Choroid plexus epithelial cell (primary cell): ENCODE results near the gene C4orf54.

Experiments
- DNase-seq: peaks from one replicate; pipeline ENCODE4 v3.0.0-alpha.2; 2010; ENCODE audit warnings: low read depth
- H3K4me3 ChIP-seq: 2 replicates; pipeline ENCODE4 v1.5.1; 2011; ENCODE audit warnings: low read depth, mild to moderate bottlenecking, control low read depth, low read length, moderate library complexity
- CTCF ChIP-seq: conservative IDR thresholded peaks from 2 replicates; pipeline ENCODE4 v1.5.1; 2011; ENCODE audit warnings: low read depth, mild to moderate bottlenecking, control low read depth, inconsistent platforms, low read length, moderate library complexity

C4orf54 gene

GRCh38 chr4:99657798-99658197 lies at the start of gene C4orf54:
Gene C4orf54 (minus strand): TSS chr4:99657828. CDS start chr4:99654648, 3,180 bp downstream.
- no peak within 1 kb of the TSS for H3K4me3 ChIP-seq
- TF ChIP-seq CTCF = no peak
- DNase-seq = no peak

DNA sequence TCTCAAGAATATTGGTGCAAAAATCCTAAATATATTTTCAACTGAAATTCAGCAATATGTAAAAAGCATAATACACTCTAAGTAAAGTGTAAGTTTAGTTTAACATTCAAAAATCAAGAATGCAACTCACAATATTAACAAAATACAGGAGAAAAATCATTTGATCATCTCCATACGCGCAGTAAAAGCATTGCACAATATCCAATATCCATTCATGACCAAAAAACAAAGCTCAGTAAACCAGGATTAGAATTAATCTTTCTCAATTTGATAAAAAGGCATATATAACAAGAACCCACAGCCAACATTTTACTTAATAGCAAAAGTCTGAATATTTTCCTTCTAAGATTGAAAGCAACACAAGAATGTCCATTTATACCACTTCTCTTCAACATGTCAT lies 48.3 kb upstream of the C4orf54 start:
- TF ChIP-seq CTCF = no peak
- DNase-seq = no peak
- H3K4me3 ChIP-seq = no peak overlapping the region

DNA sequence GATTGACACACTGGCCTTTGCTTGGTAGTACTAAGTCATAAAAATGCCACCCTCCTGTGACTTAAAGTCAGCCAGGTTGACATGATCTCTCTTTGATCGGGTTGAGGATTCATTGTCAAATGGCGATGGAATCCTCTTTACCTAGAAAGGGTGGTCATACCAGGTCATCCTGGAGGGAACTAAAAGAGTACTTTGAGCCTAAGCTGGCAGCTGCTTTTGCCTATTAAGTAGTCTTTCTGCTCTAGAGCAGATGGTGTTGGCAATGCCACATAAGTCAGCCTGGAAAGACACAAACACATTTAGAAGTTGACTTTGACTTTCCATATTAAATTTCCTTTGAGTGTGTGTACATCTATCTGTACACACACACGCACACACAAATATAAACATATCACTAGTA lies 39.2 kb upstream of the C4orf54 start:
- no peak for DNase-seq
- H3K4me3 ChIP-seq = no peak overlapping the region
- no peak for TF ChIP-seq CTCF

DNA sequence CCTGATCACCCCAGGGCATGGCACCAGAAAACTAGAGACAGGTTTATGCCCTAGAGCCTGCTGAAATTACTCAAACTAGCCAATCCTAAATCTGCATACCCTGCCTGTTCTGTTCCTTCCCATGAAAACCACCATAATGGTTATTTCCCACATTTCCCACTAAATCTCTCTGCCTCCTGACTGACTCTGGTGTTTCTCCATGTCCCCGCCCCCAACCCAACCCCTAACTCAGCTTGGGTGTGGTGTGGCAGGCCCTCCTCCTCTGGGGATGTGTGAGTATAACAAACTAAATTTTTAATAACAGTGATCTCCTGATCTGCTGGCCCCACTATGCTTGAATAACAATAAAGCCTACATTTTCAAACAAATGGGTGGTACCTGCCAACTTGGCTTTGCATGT lies 35.5 kb upstream of the C4orf54 start:
- TF ChIP-seq CTCF = no peak
- no peak overlapping the region for H3K4me3 ChIP-seq
- no peak for DNase-seq

- DNase-seq = no peak
- no peak for TF ChIP-seq CTCF
- no peak overlapping the region for H3K4me3 ChIP-seq
Observed at GRCh38 chr4:99690990-99691389, 33.4 kb upstream of the C4orf54 start.

- no peak overlapping the region for H3K4me3 ChIP-seq
- TF ChIP-seq CTCF = no peak
- no peak for DNase-seq
Observed at GRCh38 chr4:99690472-99690871, 32.8 kb upstream of the C4orf54 start.

DNA sequence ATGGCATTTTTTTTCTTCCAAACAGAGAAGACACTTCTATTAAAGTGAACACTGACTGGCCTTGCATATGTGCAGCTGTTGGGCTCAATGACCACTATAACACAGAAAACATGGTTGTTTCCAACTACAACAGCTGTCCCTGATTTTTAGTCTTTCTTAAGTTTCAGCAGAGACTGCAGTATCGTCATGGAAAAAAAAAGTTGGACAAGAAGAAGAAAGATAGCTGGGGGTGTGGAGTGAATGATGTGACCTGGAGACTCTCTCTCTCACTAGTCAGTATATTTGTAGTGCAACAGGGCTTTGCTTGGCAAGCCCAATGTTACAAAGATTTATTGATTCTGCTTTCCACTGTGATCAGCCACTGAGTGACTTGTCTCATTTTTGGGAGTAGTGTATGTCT lies 29.5 kb upstream of the C4orf54 start:
- no peak overlapping the region for H3K4me3 ChIP-seq
- no peak for DNase-seq
- no peak for TF ChIP-seq CTCF
